Measurements from ENCODE around the gene DMAP1. TPM values are rescaled to one million over a fixed set of nuclear protein-coding genes. Genes with fewer than 3 reads are reported as not detected.

The DMAP1 gene
- total RNA-seq, 3 donors from 2014 or later (not counting 1 experiment from before 2014, with no cell fraction given): 61.1 to 73.3 (median 67.3) TPM

DNA sequence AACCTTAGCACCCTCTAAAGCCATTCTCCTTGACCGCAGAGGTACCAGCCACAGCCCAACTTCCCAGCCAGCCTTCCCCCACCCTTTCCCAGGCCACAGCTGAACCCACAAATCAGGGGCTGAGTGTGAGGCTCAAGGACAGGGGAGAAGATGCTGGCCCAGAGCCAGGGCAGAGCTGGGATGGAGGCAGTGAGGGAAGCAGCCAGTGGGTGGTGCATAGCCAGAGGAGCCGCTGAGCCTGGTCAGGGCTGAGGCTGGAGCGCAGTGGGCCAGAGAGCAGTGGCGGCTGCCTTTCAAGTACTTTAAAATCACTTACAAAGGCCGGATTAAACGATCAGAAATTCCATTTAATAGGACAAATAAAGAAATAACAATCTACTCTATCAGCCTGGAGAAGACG is 36.3 kb downstream of the DMAP1 start:
- ATAC-seq (no peak), DNase-seq (no peak)
- no peak for TF ChIP-seq CTCF (IDR thresholded peaks at IDR 0.05)
- no peaks in the 10 kb centered on the region for H3K27me3 Mint-ChIP-seq (ENCODE audit: low read depth in 2 of 2)
- peaks cover 0 to 2% of the 10 kb centered on the region in 2 donors for H3K4me1 Mint-ChIP-seq
- WGBS (ENCODE audit: insufficient coverage): 99% methylated on average over 6 of the region's 7 CpGs
- H3K36me3 Mint-ChIP-seq: no peaks in the 10 kb centered on the region
- H3K27ac Mint-ChIP-seq: no peak overlapping the region
- Histone ChIP-seq H3K27ac (ENCODE audit: low read length) (no peak overlapping the region), H3K27me3 (ENCODE audit: control insufficient read depth, insufficient read depth, low read length) (no peaks in the 10 kb centered on the region), H3K4me1 (ENCODE audit: control insufficient read depth, insufficient read depth, low read length) (no peaks in the 10 kb centered on the region), H3K36me3 (ENCODE audit: control insufficient read depth, insufficient read depth, low read length) (no peaks in the 10 kb centered on the region), H3K4me3 (ENCODE audit: low read length) (no peak overlapping the region), H3K9me3 (ENCODE audit: control insufficient read depth, insufficient read depth, low read length) (no peaks in the 10 kb centered on the region)
- H3K4me3 Mint-ChIP-seq: no peak overlapping the region
- H3K9me3 Mint-ChIP-seq: no peaks in the 10 kb centered on the region
- intact Hi-C loops (cut with micrococcal nuclease): no loop called here

DNA sequence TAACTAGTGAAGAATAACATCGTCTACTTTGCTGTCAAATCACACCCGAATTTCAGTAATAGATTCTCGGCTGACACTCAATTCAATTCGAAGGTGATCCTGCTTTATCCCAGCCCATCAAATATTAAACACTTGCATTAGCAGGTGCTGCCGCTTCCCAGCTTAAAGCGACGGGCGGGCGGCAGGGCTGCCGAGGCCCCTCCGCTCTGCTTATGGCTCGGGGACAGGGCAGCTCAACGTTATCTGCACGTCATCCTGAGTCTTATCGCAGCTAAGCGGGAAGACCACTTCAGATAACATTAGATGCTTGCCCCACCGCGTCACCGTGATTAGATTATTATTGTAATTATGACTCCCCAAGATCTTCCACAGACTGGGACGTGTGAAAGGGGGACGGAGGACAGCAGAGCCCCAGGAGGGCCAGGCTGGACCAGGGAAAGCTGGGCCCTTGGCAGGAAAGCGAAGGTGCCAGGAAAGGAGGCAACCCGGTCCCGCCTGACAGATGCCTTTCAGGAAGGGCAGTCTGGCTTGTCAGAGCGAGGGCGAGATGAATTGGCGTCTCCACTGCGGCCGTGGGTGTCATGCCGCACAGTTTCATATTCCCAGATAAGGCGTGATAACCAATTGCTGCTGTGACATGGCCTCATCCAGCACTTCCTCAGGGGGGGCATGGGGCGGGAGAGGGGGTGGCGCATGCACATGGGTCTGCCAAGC is 37.0 kb downstream of the DMAP1 start:
- Histone ChIP-seq H3K4me3 (ENCODE audit: low read length) (no peak overlapping the region), H3K4me1 (ENCODE audit: control insufficient read depth, insufficient read depth, low read length) (no peaks in the 10 kb centered on the region), H3K27me3 (ENCODE audit: control insufficient read depth, insufficient read depth, low read length) (no peaks in the 10 kb centered on the region), H3K9me3 (ENCODE audit: control insufficient read depth, insufficient read depth, low read length) (no peaks in the 10 kb centered on the region), H3K36me3 (ENCODE audit: control insufficient read depth, insufficient read depth, low read length) (no peaks in the 10 kb centered on the region), H3K27ac (ENCODE audit: low read length) (no peak overlapping the region)
- Mint-ChIP-seq H3K4me1 (no peaks in the 10 kb centered on the region), H3K4me3 (no peak overlapping the region), H3K27me3 (ENCODE audit: low read depth in 2 of 2) (no peaks in the 10 kb centered on the region), H3K27ac (no peak overlapping the region), H3K9me3 (no peaks in the 10 kb centered on the region), H3K36me3 (no peaks in the 10 kb centered on the region)
- TF ChIP-seq CTCF (IDR thresholded peaks at IDR 0.05): no peak
- intact Hi-C loops (cut with micrococcal nuclease): no loop called here
- 97% methylated on average over 33 of the region's 33 CpGs for WGBS (ENCODE audit: insufficient coverage)
- DNase-seq (no peak), ATAC-seq (no peak)

GRCh38 chr1:44251486-44251885 is 38.2 kb downstream of the DMAP1 start:
- H3K9me3 Mint-ChIP-seq: no peaks in the 10 kb centered on the region
- intact Hi-C loops (cut with micrococcal nuclease): no loop called here
- no peaks in the 10 kb centered on the region for H3K36me3 Mint-ChIP-seq
- Histone ChIP-seq H3K4me1 (ENCODE audit: control insufficient read depth, insufficient read depth, low read length) (no peaks in the 10 kb centered on the region), H3K4me3 (ENCODE audit: low read length) (no peak overlapping the region), H3K9me3 (ENCODE audit: control insufficient read depth, insufficient read depth, low read length) (no peaks in the 10 kb centered on the region), H3K36me3 (ENCODE audit: control insufficient read depth, insufficient read depth, low read length) (no peaks in the 10 kb centered on the region), H3K27me3 (ENCODE audit: control insufficient read depth, insufficient read depth, low read length) (no peaks in the 10 kb centered on the region), H3K27ac (ENCODE audit: low read length) (no peak overlapping the region)
- WGBS (ENCODE audit: insufficient coverage): 92% methylated on average over 1 of the region's 1 CpG
- no peak overlapping the region for H3K27ac Mint-ChIP-seq
- no peak overlapping the region for H3K4me3 Mint-ChIP-seq
- no peak for TF ChIP-seq CTCF (IDR thresholded peaks at IDR 0.05)
- DNase-seq (no peak), ATAC-seq (no peak)
- no peaks in the 10 kb centered on the region for H3K4me1 Mint-ChIP-seq
- no peaks in the 10 kb centered on the region for H3K27me3 Mint-ChIP-seq (ENCODE audit: low read depth in 2 of 2)
